Keratinocyte (primary cell): Measurements from ENCODE around the gene TCF7L2. TPM values are rescaled to one million over a fixed set of nuclear protein-coding genes. Genes with fewer than 3 reads are reported as not detected.
A peak's percentile ranks its signal among the peaks of the same experiment; 100 is the strongest.

ENCODE experiments used
- DNase-seq: peaks from one replicate; pipeline ENCODE4 v3.0.0-alpha.2; 2011; ENCODE audit warnings: low read depth, missing footprints, low spot score
- FAIRE-seq: peaks from 2 replicates; lab custom pipeline; 2011; peaks lifted over from hg19 to GRCh38; lab: Jason Lieb, UNC
- H2AFZ ChIP-seq: 2 replicates; pipeline ENCODE4 v1.6.0; 2012; ENCODE audit warnings: low read length, control low read depth, inconsistent platforms; ENCODE audit not compliant: control insufficient read depth
- H3K27ac ChIP-seq: 2 replicates; pipeline ENCODE4 v1.5.1; 2011; ENCODE audit warnings: low read length; ENCODE audit not compliant: control insufficient read depth, insufficient read depth
- H3K27me3 ChIP-seq: 3 replicates; pipeline ENCODE4 v1.6.0; 2011; ENCODE audit warnings: low read length; ENCODE audit not compliant: control insufficient read depth, insufficient read depth; ENCODE audit errors: extremely low read depth
- H3K36me3 ChIP-seq, 2 experiments: 2 replicates in 1 of 2; 3 replicates in 1 of 2; pipeline ENCODE4 v1.5.1; 2011; ENCODE audit warnings: low read length in 2 of 2, mild to moderate bottlenecking in 1 of 2; ENCODE audit not compliant: control insufficient read depth in 2 of 2, insufficient read depth in 2 of 2; ENCODE audit errors: extremely low read depth in 1 of 2
- H3K4me1 ChIP-seq: 3 replicates; pipeline ENCODE4 v1.5.1; 2011; ENCODE audit warnings: low read length; ENCODE audit not compliant: control insufficient read depth, insufficient read depth; ENCODE audit errors: extremely low read depth
- H3K4me2 ChIP-seq: 3 replicates; pipeline ENCODE4 v1.6.0; 2011; ENCODE audit warnings: low read depth, low read length; ENCODE audit not compliant: control insufficient read depth, insufficient read depth; ENCODE audit errors: extremely low read depth
- H3K4me3 ChIP-seq, 3 experiments: fragments of 200-600 bp in 1 of 3; sonication (generic) in 1 of 3; 2 replicates in 2 of 3; 3 replicates in 1 of 3; pipeline ENCODE4 v1.5.1; 2011 to 2016; ENCODE audit warnings: low read length in 3 of 3, mild to moderate bottlenecking in 3 of 3, control low read depth in 2 of 3, inconsistent platforms in 1 of 3, low read depth in 1 of 3, mixed read lengths in 1 of 3, mixed run types in 1 of 3, moderate library complexity in 1 of 3; ENCODE audit not compliant: control insufficient read depth in 2 of 3, insufficient read depth in 2 of 3; ENCODE audit errors: extremely low read depth in 1 of 3
- H3K79me2 ChIP-seq: 2 replicates; pipeline ENCODE4 v1.6.0; 2012; ENCODE audit warnings: low read length; ENCODE audit not compliant: control insufficient read depth, insufficient read depth
- H3K9ac ChIP-seq: 3 replicates; pipeline ENCODE4 v1.6.0; 2011; ENCODE audit warnings: low read length; ENCODE audit not compliant: control insufficient read depth, insufficient read depth; ENCODE audit errors: extremely low read depth
- H3K9me1 ChIP-seq: 3 replicates; pipeline ENCODE4 v1.6.0; 2011; ENCODE audit warnings: low read length; ENCODE audit not compliant: control insufficient read depth, insufficient read depth; ENCODE audit errors: extremely low read depth
- H3K9me3 ChIP-seq: 2 replicates; pipeline ENCODE4 v1.5.1; 2012; ENCODE audit warnings: low read depth, low read length; ENCODE audit not compliant: control insufficient read depth
- H4K20me1 ChIP-seq: 3 replicates; pipeline ENCODE4 v1.6.0; 2011; ENCODE audit warnings: low read length; ENCODE audit not compliant: control insufficient read depth, insufficient read depth; ENCODE audit errors: extremely low read depth
- EZH2 ChIP-seq: IDR thresholded peaks from one replicate; pipeline ENCODE4 v1.6.1; 2012; ENCODE audit warnings: inconsistent platforms, mild to moderate bottlenecking, low read length, moderate library complexity
- dilution Hi-C: fragments of 300-500 bp; cut with MboI; formaldehyde crosslinking; loops from one replicate; pipeline ENCODE4 v1.7.0; 2020; ENCODE audit warnings: low sequenced_read_pairs; ENCODE audit not compliant: extremely low pct_ligation_motif_present
- polyA plus RNA-seq, 5 experiments: library from polyadenylated mRNA; depleted of rRNA in 3 of 5; stranded (reverse) in 3 of 5; stranded (forward) in 1 of 5; unstranded in 1 of 5; fragments of >200 nt; gene quantifications; 1 replicate in 1 of 5; 2 replicates in 3 of 5; 3 replicates in 1 of 5; pipeline versions ENCODE4 v1.2.1 to v1.2.3, GENCODE V29; 2011 to 2012; ENCODE audit warnings: missing spikeins in 2 of 5, low read depth in 1 of 5, low replicate concordance in 1 of 5
- TF ChIP-seq, protein P1 (sequence below), 3 experiments: IDR thresholded peaks in 1 of 3; conservative IDR thresholded peaks in 1 of 3; optimal IDR thresholded peaks in 1 of 3; 2 replicates in 2 of 3; 3 replicates in 1 of 3; pipeline versions ENCODE3 to v1.5.1; 2011; ENCODE audit warnings: low read length in 3 of 3, mild to moderate bottlenecking in 3 of 3, moderate library complexity in 2 of 3, control low read depth in 1 of 3, inconsistent platforms in 1 of 3; ENCODE audit not compliant: insufficient read depth in 2 of 3; ENCODE audit errors: extremely low read depth in 1 of 3

TCF7L2 gene
- polyA plus RNA-seq, 1 donor (not counting 4 experiments of a cell fraction or from before 2014, with no cell fraction given), result 2.5 TPM

DNA sequence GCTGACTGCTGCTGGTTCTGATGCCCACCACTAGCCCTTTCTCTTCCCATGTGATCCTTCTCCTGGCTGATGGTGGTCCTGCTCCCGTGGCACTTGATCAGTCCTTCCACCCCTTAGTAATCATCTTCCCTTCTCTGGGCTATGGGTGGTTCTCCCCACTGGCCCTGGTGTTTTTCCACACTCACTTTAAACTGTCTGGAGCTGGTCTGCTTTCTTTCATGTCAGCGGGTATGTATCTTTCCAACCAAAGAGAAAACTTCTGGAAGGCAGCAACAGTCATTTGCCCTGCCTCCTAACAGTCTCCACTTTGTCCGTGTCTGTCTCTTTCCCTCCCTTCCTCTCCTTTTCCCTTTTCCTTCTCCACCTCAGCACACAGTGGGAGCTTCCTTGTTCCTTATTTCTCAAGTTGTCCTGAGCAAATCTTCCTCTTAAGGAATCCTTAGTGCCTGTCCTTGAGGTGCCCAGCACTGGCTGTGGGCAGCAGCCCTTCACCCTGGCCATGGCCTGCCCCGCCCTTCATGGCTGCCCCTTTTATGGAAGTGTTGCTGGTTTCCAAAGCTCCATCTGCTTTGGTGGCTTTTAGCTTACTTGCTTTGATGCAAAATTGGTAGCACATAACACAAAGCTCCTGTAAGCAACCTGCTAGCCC is 189.0 kb downstream of the TCF7L2 start:
- Histone ChIP-seq H4K20me1 (no peaks in the 10 kb centered on the region), H2AFZ (no peak overlapping the region), H3K9me3 (no peaks in the 10 kb centered on the region), H3K4me2 (no peak overlapping the region), H3K4me1 (no peaks in the 10 kb centered on the region), H3K27ac (no peak overlapping the region), H3K79me2 (no peaks in the 10 kb centered on the region), H3K9ac (no peak overlapping the region), H3K9me1 (no peaks in the 10 kb centered on the region), H3K36me3 (peaks cover 3 to 8% of the 10 kb centered on the region in 2 experiments), H3K4me3 (no peak overlapping the region), H3K27me3 (no peaks in the 10 kb centered on the region)
- no peak for TF ChIP-seq EZH2
- TF ChIP-seq, protein P1, sequence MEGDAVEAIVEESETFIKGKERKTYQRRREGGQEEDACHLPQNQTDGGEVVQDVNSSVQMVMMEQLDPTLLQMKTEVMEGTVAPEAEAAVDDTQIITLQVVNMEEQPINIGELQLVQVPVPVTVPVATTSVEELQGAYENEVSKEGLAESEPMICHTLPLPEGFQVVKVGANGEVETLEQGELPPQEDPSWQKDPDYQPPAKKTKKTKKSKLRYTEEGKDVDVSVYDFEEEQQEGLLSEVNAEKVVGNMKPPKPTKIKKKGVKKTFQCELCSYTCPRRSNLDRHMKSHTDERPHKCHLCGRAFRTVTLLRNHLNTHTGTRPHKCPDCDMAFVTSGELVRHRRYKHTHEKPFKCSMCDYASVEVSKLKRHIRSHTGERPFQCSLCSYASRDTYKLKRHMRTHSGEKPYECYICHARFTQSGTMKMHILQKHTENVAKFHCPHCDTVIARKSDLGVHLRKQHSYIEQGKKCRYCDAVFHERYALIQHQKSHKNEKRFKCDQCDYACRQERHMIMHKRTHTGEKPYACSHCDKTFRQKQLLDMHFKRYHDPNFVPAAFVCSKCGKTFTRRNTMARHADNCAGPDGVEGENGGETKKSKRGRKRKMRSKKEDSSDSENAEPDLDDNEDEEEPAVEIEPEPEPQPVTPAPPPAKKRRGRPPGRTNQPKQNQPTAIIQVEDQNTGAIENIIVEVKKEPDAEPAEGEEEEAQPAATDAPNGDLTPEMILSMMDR (optimal IDR thresholded peaks at IDR 0.05 in 1 of 3, IDR thresholded peaks at IDR 0.05 in 1 of 3, conservative IDR thresholded peaks at IDR 0.05 in 1 of 3; ENCODE audit: extremely low read depth in 1 of 3, insufficient read depth in 2 of 3, low read length in 3 of 3), result no peak
- dilution Hi-C loops, result no loop called here
- FAIRE-seq (no peak), DNase-seq (no peak)

DNA sequence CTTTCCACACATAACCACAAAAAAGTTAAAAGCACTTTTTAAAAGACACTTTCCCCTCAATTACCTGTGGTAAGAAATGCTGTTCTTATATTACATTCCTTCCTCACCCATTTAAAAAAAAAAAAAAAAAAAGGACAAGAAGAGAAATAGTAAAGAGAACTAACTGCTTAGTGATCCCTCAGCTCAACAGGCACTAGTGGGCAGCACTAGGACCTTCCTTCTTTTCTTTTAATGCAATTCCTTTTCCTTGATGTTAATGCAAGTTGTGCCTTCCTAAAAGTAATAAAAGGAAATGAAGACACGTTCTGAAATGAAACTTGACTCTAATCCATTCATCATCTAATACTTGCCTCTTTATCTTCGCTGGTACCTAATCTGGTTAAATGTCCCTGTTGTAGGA is 189.7 kb downstream of the TCF7L2 start:
- H3K4me2 ChIP-seq, result no peak overlapping the region
- FAIRE-seq, result no peak
- DNase-seq, result no peak

More for the DNA sequence above, 189.7 kb downstream of the TCF7L2 start:
- dilution Hi-C loops, result no loop called here
- Histone ChIP-seq H3K79me2 (no peaks in the 10 kb centered on the region), H3K36me3 (peaks cover 5 to 8% of the 10 kb centered on the region in 2 experiments), H3K9me1 (no peaks in the 10 kb centered on the region), H3K27me3 (no peaks in the 10 kb centered on the region), H3K9me3 (no peaks in the 10 kb centered on the region), H3K4me1 (no peaks in the 10 kb centered on the region), H3K27ac (no peak overlapping the region), H3K4me3 (no peak overlapping the region), H3K9ac (no peak overlapping the region), H2AFZ (no peak overlapping the region), H4K20me1 (no peaks in the 10 kb centered on the region)
- TF ChIP-seq, protein P1 (optimal IDR thresholded peaks at IDR 0.05 in 1 of 3, IDR thresholded peaks at IDR 0.05 in 1 of 3, conservative IDR thresholded peaks at IDR 0.05 in 1 of 3; ENCODE audit: extremely low read depth in 1 of 3, insufficient read depth in 2 of 3, low read length in 3 of 3), result peak in 1 of 3 experiments; percentile 10
- no peak for TF ChIP-seq EZH2
